C4-2B (cell line): ENCODE data around the gene INPP4A.

Experiments
- H3K27ac ChIP-seq: fragments of 450-650 bp; 2 replicates; pipeline ENCODE4 v1.5.1; 2017
- ZFX ChIP-seq: fragments of 450-650 bp; IDR thresholded peaks from 2 replicates; pipeline ENCODE4 v1.6.1; 2017
- TF ChIP-seq, protein P1 (sequence below): fragments of 450-650 bp; conservative IDR thresholded peaks from 2 replicates; pipeline ENCODE4 v1.5.1; 2017; ENCODE audit warnings: mild to moderate bottlenecking

INPP4A gene

GRCh38 chr2:98548920-98549818, 104.5 kb downstream of the INPP4A start:
- no peak for TF ChIP-seq ZFX
- TF ChIP-seq, protein P1, sequence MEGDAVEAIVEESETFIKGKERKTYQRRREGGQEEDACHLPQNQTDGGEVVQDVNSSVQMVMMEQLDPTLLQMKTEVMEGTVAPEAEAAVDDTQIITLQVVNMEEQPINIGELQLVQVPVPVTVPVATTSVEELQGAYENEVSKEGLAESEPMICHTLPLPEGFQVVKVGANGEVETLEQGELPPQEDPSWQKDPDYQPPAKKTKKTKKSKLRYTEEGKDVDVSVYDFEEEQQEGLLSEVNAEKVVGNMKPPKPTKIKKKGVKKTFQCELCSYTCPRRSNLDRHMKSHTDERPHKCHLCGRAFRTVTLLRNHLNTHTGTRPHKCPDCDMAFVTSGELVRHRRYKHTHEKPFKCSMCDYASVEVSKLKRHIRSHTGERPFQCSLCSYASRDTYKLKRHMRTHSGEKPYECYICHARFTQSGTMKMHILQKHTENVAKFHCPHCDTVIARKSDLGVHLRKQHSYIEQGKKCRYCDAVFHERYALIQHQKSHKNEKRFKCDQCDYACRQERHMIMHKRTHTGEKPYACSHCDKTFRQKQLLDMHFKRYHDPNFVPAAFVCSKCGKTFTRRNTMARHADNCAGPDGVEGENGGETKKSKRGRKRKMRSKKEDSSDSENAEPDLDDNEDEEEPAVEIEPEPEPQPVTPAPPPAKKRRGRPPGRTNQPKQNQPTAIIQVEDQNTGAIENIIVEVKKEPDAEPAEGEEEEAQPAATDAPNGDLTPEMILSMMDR = no peak
- H3K27ac ChIP-seq = no peak overlapping the region

DNA sequence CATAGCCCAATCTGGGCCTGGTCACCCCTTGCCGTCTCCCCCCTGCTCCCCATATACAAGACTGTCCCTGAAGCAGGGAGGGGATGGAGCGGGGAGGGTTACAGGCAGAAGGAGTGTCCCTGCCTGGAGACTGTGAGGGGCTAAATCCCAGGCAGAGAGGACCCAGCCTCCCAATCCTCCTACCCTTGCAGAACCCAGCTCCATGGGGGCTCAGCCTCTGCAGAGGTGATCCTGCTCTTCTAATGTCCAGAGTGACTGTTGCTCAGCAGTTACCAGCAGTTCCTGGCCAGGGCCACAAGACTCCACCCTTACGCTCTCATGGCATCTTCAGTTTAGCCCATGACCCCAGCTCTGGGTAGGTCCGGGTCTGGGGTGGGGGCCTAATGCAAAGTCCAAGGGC, 105.5 kb downstream of the INPP4A start:
- no peak overlapping the region for H3K27ac ChIP-seq
- TF ChIP-seq, protein P1 = no peak
- TF ChIP-seq ZFX = no peak

- TF ChIP-seq ZFX = no peak
- TF ChIP-seq, protein P1 = no peak
- H3K27ac ChIP-seq = no peak overlapping the region
These were observed 106.7 kb downstream of the INPP4A start for GRCh38 chr2:98551316-98551715.

DNA sequence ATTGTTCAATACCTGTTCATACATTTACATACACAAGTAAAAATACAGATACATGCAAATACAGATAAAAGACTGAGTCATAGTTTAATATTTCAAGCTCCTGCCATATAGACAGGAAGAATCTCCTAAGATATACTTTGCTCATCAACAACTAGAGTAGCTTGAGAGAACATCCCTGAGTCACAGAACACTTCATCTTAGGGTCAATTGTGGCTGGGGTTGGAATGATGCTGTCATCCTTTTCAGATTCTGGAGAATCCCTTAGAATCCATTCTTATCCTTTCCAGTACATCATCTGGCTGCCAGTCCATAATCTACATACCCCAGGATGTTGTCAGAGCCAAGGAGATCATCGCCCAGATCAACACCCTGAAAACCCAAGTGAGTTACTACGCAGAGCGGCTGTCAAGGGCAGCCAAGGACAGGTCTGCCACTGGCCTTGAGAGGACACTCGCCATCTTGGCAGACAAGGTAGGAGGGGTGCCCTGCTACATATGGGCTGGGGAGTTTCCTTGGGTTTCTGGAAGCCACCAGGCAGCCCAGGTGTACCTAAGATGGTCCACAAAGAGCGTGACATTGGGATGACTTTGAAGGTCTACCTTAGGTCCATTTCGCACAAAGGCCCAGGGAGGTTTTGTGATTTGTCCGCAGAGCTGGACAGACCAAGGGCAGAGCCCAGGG, 108.0 kb downstream of the INPP4A start:
- H3K27ac ChIP-seq = no peak overlapping the region
- no peak for TF ChIP-seq ZFX
- TF ChIP-seq, protein P1 = no peak

GRCh38 chr2:98554116-98554861, 109.6 kb downstream of the INPP4A start:
- H3K27ac ChIP-seq = no peak overlapping the region
- TF ChIP-seq, protein P1 = no peak
- TF ChIP-seq ZFX = no peak

GRCh38 chr2:98555696-98556095, 111.0 kb downstream of the INPP4A start:
- H3K27ac ChIP-seq = no peak overlapping the region

More at GRCh38 chr2:98555696-98556095, 111.0 kb downstream of the INPP4A start:
- TF ChIP-seq ZFX = no peak
- TF ChIP-seq, protein P1 = no peak
